SH-SY5Y (cell line): Measurements from ENCODE around the gene CDC42SE2.

ENCODE experiments used
- GATA2 ChIP-seq: IDR thresholded peaks from 2 replicates; pipeline ENCODE4 v1.6.1; 2011; ENCODE audit warnings: mild to moderate bottlenecking, low read depth, low read length
- GATA3 ChIP-seq: IDR thresholded peaks from 2 replicates; pipeline ENCODE4 v1.6.1; 2011; ENCODE audit warnings: low read depth, mild to moderate bottlenecking, low read length, moderate library complexity

GRCh38 chr5:131431794-131432193 is 167.9 kb downstream of the CDC42SE2 start:
- TF ChIP-seq GATA3 (no peak), GATA2 (no peak)
